GM12892 (cell line): ENCODE data around the gene POU2AF1.

Experiments
- POLR2A ChIP-seq: IDR thresholded peaks from 2 replicates; pipeline ENCODE4 v1.6.1; 2011; ENCODE audit warnings: low read depth, low read length, control low read depth
- POLR2AphosphoS5 ChIP-seq: IDR thresholded peaks from 2 replicates; pipeline ENCODE4 v1.6.1; 2011; ENCODE audit warnings: low read depth, low read length, control low read depth
- TAF1 ChIP-seq: IDR thresholded peaks from 2 replicates; pipeline ENCODE4 v1.6.1; 2011; ENCODE audit warnings: low read depth, mild to moderate bottlenecking, control low read depth, low read length, borderline replicate concordance

- TF ChIP-seq POLR2A (no peak), POLR2AphosphoS5 (no peak), TAF1 (no peak)
Observed at GRCh38 chr11:111365722-111366559, 13.1 kb downstream of the POU2AF1 start.
